ENCODE measurements around the gene FREM1.

FREM1 gene, protein sequence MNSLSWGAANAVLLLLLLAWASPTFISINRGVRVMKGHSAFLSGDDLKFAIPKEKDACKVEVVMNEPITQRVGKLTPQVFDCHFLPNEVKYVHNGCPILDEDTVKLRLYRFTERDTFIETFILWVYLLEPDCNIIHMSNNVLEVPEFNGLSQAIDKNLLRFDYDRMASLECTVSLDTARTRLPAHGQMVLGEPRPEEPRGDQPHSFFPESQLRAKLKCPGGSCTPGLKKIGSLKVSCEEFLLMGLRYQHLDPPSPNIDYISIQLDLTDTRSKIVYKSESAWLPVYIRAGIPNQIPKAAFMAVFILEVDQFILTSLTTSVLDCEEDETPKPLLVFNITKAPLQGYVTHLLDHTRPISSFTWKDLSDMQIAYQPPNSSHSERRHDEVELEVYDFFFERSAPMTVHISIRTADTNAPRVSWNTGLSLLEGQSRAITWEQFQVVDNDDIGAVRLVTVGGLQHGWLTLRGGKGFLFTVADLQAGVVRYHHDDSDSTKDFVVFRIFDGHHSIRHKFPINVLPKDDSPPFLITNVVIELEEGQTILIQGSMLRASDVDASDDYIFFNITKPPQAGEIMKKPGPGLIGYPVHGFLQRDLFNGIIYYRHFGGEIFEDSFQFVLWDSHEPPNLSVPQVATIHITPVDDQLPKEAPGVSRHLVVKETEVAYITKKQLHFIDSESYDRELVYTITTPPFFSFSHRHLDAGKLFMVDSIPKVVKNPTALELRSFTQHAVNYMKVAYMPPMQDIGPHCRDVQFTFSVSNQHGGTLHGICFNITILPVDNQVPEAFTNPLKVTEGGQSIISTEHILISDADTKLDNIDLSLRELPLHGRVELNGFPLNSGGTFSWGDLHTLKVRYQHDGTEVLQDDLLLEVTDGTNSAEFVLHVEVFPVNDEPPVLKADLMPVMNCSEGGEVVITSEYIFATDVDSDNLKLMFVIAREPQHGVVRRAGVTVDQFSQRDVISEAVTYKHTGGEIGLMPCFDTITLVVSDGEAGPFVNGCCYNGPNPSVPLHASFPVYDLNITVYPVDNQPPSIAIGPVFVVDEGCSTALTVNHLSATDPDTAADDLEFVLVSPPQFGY (N-terminal part only)

DNA sequence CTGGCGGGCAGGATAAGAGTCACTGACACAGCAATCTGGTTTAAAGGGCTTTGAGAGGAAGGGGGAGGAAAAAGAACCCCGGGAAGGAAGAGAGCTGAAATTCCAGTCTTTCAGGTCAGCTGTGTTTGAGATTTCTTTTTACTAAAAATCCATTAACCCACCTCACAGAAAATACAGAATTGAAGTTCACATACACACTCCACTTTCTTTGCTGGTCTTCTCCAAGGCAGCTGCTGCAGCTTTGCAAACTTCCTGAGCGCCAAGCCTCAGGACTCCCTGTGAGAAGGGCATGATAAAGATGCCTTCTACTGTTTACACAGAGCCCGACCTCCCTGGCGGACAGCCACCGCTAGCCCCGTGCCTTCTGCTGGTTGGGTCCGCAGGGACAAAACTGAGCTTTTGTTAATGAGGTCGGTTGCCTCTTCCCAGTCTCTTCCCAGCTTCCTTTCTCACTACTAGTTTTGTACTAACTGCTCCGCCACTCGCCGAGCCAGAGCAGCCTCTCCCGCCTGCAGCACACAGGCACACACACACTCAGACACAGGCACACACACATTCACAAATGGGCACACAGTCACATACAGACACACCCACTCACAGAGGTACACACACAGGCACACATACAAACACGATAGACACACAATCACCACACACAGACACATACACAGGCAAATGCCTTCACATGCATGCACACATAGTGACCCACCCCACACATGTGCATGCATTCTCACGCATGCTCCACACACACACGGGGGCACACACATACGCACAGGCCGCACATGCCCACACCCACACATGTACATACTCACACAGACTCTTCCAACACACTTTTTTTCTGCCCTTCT, at the start of gene FREM1:
TSS of gene FREM1 (minus strand) at position 468 of the 845 bp plus-strand sequence. CDS start 41,451 bp downstream, outside the sequence.
- Histone ChIP-seq H3K9me3 (ENCODE audit: control insufficient read depth in 1 of 2, low read length in 2 of 2) (no peaks in the 10 kb centered on the region), H3K27me3 (ENCODE audit: control insufficient read depth in 1 of 2, insufficient read depth in 2 of 2, low read length in 2 of 2) (no peaks in the 10 kb centered on the region), H3K9ac (ENCODE audit: low read depth in 1 of 2, low read length in 2 of 2) (peak within 1 kb of the TSS; percentile 39 to 53), H3K36me3 (ENCODE audit: control insufficient read depth in 1 of 2, insufficient read depth in 2 of 2, low read length in 2 of 2) (no peaks in the 10 kb centered on the region), H3K27ac (ENCODE audit: low read depth, low read length) (no peak within 1 kb of the TSS), H3K4me3 (ENCODE audit: low read depth in 1 of 2, low read length in 2 of 2) (peak within 1 kb of the TSS; percentile 66 to 74), H3K4me1 (ENCODE audit: control insufficient read depth in 1 of 2, insufficient read depth in 2 of 2, low read length in 2 of 2) (peaks cover 18 to 19% of the 10 kb centered on the region in 2 donors)

DNA sequence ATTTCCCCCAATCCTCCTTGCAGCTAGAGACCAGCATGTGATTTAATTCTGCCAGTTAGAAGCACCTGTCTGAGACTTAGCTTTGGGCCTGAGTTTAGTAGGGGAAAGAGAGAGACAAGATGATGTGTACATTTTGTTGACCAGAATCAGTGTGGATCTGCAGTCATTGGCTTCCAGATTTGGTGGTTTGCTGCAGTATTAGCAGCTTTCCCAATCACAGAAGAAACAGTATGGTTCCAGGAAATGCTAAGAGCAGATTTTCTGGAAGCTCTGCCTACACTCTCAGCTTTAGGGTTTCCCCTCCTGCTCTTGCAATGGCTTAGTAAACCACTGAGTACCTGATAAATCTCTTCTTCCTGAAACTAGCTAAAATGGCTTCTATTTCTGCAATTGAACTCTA, 48.8 kb upstream of the FREM1 start:
- H3K27ac ChIP-seq (ENCODE audit: low read depth, low read length), result no peak overlapping the region
- no peak overlapping the region for H3K4me3 ChIP-seq (ENCODE audit: low read depth in 1 of 2, low read length in 2 of 2)
- no peaks in the 10 kb centered on the region for H3K9me3 ChIP-seq (ENCODE audit: control insufficient read depth in 1 of 2, low read length in 2 of 2)
- H3K9ac ChIP-seq (ENCODE audit: low read depth in 1 of 2, low read length in 2 of 2), result no peak overlapping the region
- no peaks in the 10 kb centered on the region for H3K36me3 ChIP-seq (ENCODE audit: control insufficient read depth in 1 of 2, insufficient read depth in 2 of 2, low read length in 2 of 2)
- no peaks in the 10 kb centered on the region for H3K27me3 ChIP-seq (ENCODE audit: control insufficient read depth in 1 of 2, insufficient read depth in 2 of 2, low read length in 2 of 2)
- peaks cover 0 to 11% of the 10 kb centered on the region in 2 donors for H3K4me1 ChIP-seq (ENCODE audit: control insufficient read depth in 1 of 2, insufficient read depth in 2 of 2, low read length in 2 of 2)

DNA sequence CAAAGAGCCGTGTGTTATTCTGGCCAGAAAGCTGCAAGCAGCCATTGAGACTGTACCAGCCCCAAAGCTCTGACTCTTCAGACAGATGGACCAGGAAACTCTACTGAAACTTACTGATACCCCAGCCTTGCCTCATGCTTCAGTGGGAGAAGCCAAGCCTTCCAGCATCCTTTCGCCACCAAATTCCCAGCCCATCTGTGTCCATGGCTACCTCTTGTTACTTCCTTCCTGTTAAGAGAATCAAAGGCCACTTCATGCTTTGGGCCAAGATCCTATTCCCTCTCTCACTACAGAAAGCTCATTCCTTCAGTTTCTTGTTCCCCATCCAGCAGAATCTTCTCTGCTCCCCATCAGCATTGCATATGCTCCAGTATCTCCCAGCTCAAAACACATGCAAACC, 46.9 kb upstream of the FREM1 start:
- no peaks in the 10 kb centered on the region for H3K36me3 ChIP-seq (ENCODE audit: control insufficient read depth in 1 of 2, insufficient read depth in 2 of 2, low read length in 2 of 2)
- no peak overlapping the region for H3K9ac ChIP-seq (ENCODE audit: low read depth in 1 of 2, low read length in 2 of 2)
- H3K9me3 ChIP-seq (ENCODE audit: control insufficient read depth in 1 of 2, low read length in 2 of 2), result no peaks in the 10 kb centered on the region
- H3K27ac ChIP-seq (ENCODE audit: low read depth, low read length), result no peak overlapping the region
- H3K27me3 ChIP-seq (ENCODE audit: control insufficient read depth in 1 of 2, insufficient read depth in 2 of 2, low read length in 2 of 2), result no peaks in the 10 kb centered on the region
- H3K4me1 ChIP-seq (ENCODE audit: control insufficient read depth in 1 of 2, insufficient read depth in 2 of 2, low read length in 2 of 2), result peaks cover 0 to 4% of the 10 kb centered on the region in 2 donors
- no peak overlapping the region for H3K4me3 ChIP-seq (ENCODE audit: low read depth in 1 of 2, low read length in 2 of 2)

DNA sequence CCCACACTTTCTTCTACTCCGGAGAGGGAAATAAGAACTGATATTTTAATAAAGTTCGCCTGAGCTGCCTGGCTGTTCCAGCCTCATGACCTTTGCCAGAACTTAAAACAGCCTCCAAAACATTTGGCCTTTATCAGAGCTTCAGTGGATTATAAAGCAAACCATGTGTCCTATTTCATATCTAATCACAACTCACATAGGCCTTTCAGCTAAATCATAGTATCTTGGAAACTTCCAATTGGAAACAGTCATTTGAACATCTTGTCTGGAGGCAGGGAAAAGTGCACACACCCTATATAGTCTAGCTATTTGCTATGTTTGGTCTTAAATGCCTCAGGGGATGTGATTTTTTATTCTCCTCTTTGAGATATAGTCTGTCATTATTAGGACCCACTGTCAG, 46.0 kb upstream of the FREM1 start:
- Histone ChIP-seq H3K4me3 (ENCODE audit: low read depth in 1 of 2, low read length in 2 of 2) (no peak overlapping the region), H3K36me3 (ENCODE audit: control insufficient read depth in 1 of 2, insufficient read depth in 2 of 2, low read length in 2 of 2) (no peaks in the 10 kb centered on the region), H3K9ac (ENCODE audit: low read depth in 1 of 2, low read length in 2 of 2) (no peak overlapping the region), H3K4me1 (ENCODE audit: control insufficient read depth in 1 of 2, insufficient read depth in 2 of 2, low read length in 2 of 2) (no peaks in the 10 kb centered on the region), H3K27me3 (ENCODE audit: control insufficient read depth in 1 of 2, insufficient read depth in 2 of 2, low read length in 2 of 2) (no peaks in the 10 kb centered on the region), H3K27ac (ENCODE audit: low read depth, low read length) (no peak overlapping the region), H3K9me3 (ENCODE audit: control insufficient read depth in 1 of 2, low read length in 2 of 2) (no peaks in the 10 kb centered on the region)

DNA sequence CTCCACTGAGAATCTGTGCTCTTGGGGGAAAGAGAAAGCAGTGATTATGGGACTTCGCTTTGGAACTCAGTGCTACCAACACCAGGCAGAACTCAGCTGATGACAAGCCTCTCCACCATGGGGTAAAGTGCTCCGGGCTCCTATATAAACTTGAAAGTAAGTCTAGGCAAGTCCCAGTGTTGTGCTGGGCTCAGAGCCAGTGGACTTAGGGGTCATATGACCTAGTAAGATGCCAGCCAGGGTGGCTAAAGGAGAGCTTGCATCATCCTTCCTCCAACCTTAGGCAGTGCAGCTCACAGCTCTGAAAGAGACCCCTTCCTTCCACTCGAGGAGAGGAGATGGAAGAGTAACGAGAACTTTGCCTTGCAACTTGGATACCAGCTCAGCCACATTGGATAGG, 35.1 kb upstream of the FREM1 start:
- H3K4me3 ChIP-seq (ENCODE audit: low read depth in 1 of 2, low read length in 2 of 2), result no peak overlapping the region
- no peaks in the 10 kb centered on the region for H3K36me3 ChIP-seq (ENCODE audit: control insufficient read depth in 1 of 2, insufficient read depth in 2 of 2, low read length in 2 of 2)
- H3K27me3 ChIP-seq (ENCODE audit: control insufficient read depth in 1 of 2, insufficient read depth in 2 of 2, low read length in 2 of 2), result no peaks in the 10 kb centered on the region
- no peak overlapping the region for H3K9ac ChIP-seq (ENCODE audit: low read depth in 1 of 2, low read length in 2 of 2)
- no peaks in the 10 kb centered on the region for H3K9me3 ChIP-seq (ENCODE audit: control insufficient read depth in 1 of 2, low read length in 2 of 2)
- H3K4me1 ChIP-seq (ENCODE audit: control insufficient read depth in 1 of 2, insufficient read depth in 2 of 2, low read length in 2 of 2), result no peaks in the 10 kb centered on the region
- no peak overlapping the region for H3K27ac ChIP-seq (ENCODE audit: low read depth, low read length)

DNA sequence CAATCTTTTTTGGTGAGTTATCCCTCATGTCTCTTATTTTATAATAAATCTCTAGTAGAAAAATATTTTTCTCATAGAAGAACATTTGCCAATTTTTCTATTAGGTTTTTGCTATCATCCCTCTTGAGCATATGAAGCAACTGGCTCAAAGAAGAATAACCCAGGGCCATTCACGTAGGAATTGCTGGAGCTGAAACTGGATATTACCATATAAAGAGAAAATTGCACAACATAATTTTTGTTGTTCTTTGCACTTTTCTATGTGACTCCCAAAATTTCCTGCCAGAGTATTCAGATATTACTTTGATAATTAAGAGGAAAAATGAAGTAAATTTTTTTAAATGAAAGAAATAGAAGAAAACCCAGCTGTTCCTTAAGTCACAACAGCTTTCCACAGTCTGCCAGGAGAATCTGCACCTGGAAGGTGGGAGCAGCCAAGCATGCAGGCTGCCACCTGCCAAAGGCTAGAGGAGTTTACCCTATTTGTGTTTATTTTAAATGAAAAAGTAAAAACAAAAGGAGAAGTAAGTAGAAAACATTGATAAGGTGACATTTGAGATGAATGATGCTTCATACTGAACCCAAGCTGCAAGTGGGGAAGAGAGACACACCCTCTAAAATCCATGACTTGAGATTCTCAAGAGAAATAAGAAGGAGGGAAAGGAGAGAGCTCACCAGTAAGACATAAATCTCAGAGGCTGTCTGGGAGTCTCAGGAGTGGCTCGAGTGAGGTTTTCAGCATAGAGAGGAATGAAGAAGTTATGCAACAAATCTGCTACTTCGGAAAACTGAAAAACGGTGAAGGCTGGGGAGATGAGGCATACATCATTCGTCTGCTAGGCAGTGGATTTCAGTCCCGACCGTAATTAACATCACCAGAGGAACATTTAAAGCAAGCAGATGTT, 31.5 kb upstream of the FREM1 start:
- Histone ChIP-seq H3K27me3 (ENCODE audit: control insufficient read depth in 1 of 2, insufficient read depth in 2 of 2, low read length in 2 of 2) (no peaks in the 10 kb centered on the region), H3K9me3 (ENCODE audit: control insufficient read depth in 1 of 2, low read length in 2 of 2) (no peaks in the 10 kb centered on the region), H3K9ac (ENCODE audit: low read depth in 1 of 2, low read length in 2 of 2) (no peak overlapping the region), H3K36me3 (ENCODE audit: control insufficient read depth in 1 of 2, insufficient read depth in 2 of 2, low read length in 2 of 2) (no peaks in the 10 kb centered on the region), H3K4me1 (ENCODE audit: control insufficient read depth in 1 of 2, insufficient read depth in 2 of 2, low read length in 2 of 2) (no peaks in the 10 kb centered on the region), H3K4me3 (ENCODE audit: low read depth in 1 of 2, low read length in 2 of 2) (no peak overlapping the region), H3K27ac (ENCODE audit: low read depth, low read length) (no peak overlapping the region)

DNA sequence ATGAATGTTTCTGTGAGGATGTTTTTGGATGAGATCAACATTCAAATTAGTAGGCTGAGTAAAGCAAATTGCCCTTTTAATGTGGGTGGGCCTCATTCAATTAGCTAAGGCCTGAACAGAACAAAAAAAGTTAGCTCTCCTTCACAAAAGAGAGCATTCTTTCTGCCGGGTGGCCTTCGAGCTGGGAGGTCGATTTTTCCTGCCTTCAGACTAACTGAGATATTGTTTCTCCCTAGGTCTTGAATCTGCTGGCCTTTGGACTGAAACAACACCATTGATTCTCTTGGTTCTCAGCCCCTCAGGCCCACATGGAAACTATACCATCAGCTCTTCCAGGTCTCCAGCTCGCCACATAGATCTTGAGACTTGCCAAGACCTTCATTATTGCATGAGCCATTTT, 29.1 kb upstream of the FREM1 start:
- H3K9me3 ChIP-seq (ENCODE audit: control insufficient read depth in 1 of 2, low read length in 2 of 2), result no peaks in the 10 kb centered on the region
- no peak overlapping the region for H3K9ac ChIP-seq (ENCODE audit: low read depth in 1 of 2, low read length in 2 of 2)
- H3K27me3 ChIP-seq (ENCODE audit: control insufficient read depth in 1 of 2, insufficient read depth in 2 of 2, low read length in 2 of 2), result no peaks in the 10 kb centered on the region
- H3K36me3 ChIP-seq (ENCODE audit: control insufficient read depth in 1 of 2, insufficient read depth in 2 of 2, low read length in 2 of 2), result no peaks in the 10 kb centered on the region
- no peak overlapping the region for H3K27ac ChIP-seq (ENCODE audit: low read depth, low read length)
- H3K4me3 ChIP-seq (ENCODE audit: low read depth in 1 of 2, low read length in 2 of 2), result no peak overlapping the region
- H3K4me1 ChIP-seq (ENCODE audit: control insufficient read depth in 1 of 2, insufficient read depth in 2 of 2, low read length in 2 of 2), result no peaks in the 10 kb centered on the region

DNA sequence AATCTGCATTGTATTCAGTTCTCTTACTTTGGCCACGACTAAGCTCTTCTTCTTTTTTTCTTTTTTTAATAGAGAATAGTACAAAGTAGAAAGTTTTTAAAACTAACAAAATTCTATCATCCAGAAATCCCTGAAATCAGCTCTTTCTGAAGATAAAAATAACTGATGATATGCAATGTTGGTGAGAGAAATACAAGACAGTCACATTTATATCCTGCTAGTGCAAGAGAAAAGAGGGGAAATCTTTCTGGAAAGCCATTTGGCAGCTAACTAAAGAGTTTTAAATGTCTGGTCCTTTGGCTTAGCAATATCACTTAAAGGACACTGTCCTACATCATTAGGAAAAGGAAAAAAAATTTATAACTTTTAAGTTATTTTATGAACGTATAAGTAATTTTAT, 27.0 kb upstream of the FREM1 start:
- Histone ChIP-seq H3K27ac (ENCODE audit: low read depth, low read length) (no peak overlapping the region), H3K9ac (ENCODE audit: low read depth in 1 of 2, low read length in 2 of 2) (no peak overlapping the region)

DNA sequence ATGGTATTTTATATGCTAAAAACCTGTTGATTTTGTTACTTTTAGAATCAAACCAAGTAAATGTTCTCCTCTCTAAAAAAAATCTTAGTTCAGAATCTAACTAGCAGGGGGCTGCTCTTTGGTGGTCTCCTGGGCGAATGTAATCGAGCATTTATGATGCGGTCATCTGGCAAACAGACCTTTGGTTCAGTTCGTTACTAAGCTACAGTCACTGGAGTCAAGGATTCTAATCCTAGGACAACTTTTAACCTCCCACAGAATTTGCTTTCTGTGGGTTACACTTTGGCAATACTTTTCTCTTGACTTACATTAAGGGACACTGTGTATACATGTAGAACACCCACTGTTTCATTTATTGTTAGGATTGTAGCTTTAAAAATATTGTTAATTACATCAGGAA, 26.3 kb upstream of the FREM1 start:
- no peak overlapping the region for H3K4me3 ChIP-seq (ENCODE audit: low read depth in 1 of 2, low read length in 2 of 2)
- no peaks in the 10 kb centered on the region for H3K27me3 ChIP-seq (ENCODE audit: control insufficient read depth in 1 of 2, insufficient read depth in 2 of 2, low read length in 2 of 2)
- H3K4me1 ChIP-seq (ENCODE audit: control insufficient read depth in 1 of 2, insufficient read depth in 2 of 2, low read length in 2 of 2), result no peaks in the 10 kb centered on the region
- H3K9me3 ChIP-seq (ENCODE audit: control insufficient read depth in 1 of 2, low read length in 2 of 2), result no peaks in the 10 kb centered on the region
- no peak overlapping the region for H3K9ac ChIP-seq (ENCODE audit: low read depth in 1 of 2, low read length in 2 of 2)
- no peaks in the 10 kb centered on the region for H3K36me3 ChIP-seq (ENCODE audit: control insufficient read depth in 1 of 2, insufficient read depth in 2 of 2, low read length in 2 of 2)
- H3K27ac ChIP-seq (ENCODE audit: low read depth, low read length), result no peak overlapping the region

More for the DNA sequence above, 27.0 kb upstream of the FREM1 start:
- no peaks in the 10 kb centered on the region for H3K9me3 ChIP-seq (ENCODE audit: control insufficient read depth in 1 of 2, low read length in 2 of 2)
- no peaks in the 10 kb centered on the region for H3K4me1 ChIP-seq (ENCODE audit: control insufficient read depth in 1 of 2, insufficient read depth in 2 of 2, low read length in 2 of 2)
- H3K4me3 ChIP-seq (ENCODE audit: low read depth in 1 of 2, low read length in 2 of 2), result no peak overlapping the region
- H3K36me3 ChIP-seq (ENCODE audit: control insufficient read depth in 1 of 2, insufficient read depth in 2 of 2, low read length in 2 of 2), result no peaks in the 10 kb centered on the region
- no peaks in the 10 kb centered on the region for H3K27me3 ChIP-seq (ENCODE audit: control insufficient read depth in 1 of 2, insufficient read depth in 2 of 2, low read length in 2 of 2)

All from duodenal mucosa (tissue), 2 donors.